ENCODE measurements around the gene RAB11FIP4.

DNA sequence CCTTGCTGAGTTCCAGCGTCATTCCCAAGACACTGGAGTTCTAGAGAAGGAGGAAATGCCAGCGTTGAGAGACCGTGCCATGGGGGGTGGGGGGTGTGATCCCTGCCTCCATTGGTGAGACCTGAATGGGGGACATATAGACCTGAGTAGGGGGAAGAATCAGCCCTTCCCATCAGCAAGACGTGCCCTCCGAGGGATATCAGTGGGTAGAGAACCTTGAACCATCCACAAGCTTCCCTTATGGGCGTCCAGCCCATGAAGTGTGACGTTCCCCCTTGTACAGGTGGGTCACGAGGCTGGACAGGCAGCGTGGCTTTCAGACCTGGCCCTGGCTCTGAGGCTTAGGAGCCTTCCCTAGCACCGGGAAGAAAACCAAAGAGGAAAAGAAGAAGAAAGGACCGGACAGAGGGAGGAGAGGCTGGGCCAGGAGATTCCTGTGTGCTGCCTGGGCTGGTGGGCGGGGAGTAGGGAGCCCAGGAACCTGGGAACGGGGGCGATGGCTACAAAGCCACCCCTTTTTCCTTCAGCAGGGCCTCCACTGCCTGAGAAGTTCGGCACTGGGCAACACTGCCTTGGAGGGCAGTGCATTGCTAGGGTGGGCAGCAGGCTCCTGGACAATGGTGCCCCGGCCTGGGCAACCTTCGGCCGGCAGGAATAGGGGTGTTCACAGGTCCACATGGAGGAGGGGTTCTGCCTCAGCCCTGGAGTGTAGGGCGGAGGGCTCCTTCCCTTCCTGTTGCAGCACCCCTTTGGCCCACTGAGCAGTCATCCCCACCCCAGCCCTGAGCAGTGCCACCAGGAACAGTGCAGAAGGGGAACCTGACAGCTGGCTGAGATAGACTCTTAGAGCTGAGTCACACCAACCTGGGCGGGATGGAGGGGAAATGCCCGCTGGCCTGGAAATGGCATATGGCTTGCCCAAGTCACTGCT lies 7.2 kb downstream of the RAB11FIP4 start:
- TF ChIP-seq POLR2A (IDR thresholded peaks at IDR 0.05; ENCODE audit: extremely low read depth, insufficient read length), result no peak
- TF ChIP-seq, protein P1, sequence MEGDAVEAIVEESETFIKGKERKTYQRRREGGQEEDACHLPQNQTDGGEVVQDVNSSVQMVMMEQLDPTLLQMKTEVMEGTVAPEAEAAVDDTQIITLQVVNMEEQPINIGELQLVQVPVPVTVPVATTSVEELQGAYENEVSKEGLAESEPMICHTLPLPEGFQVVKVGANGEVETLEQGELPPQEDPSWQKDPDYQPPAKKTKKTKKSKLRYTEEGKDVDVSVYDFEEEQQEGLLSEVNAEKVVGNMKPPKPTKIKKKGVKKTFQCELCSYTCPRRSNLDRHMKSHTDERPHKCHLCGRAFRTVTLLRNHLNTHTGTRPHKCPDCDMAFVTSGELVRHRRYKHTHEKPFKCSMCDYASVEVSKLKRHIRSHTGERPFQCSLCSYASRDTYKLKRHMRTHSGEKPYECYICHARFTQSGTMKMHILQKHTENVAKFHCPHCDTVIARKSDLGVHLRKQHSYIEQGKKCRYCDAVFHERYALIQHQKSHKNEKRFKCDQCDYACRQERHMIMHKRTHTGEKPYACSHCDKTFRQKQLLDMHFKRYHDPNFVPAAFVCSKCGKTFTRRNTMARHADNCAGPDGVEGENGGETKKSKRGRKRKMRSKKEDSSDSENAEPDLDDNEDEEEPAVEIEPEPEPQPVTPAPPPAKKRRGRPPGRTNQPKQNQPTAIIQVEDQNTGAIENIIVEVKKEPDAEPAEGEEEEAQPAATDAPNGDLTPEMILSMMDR (IDR thresholded peaks at IDR 0.05; ENCODE audit: low read depth, low read length), result no peak

All from NB4 (cell line).